GM12874 (cell line): ENCODE results near the gene FANCL.

Source experiments
- TF ChIP-seq, protein P1 (sequence below): IDR thresholded peaks from 2 replicates; pipeline ENCODE4 v1.5.1; 2011; ENCODE audit warnings: low read depth, mild to moderate bottlenecking, control low read depth, low read length, moderate library complexity; ENCODE audit not compliant: insufficient read depth

The FANCL gene

GRCh38 chr2:58241546-58241864 lies 380 bp upstream of the FANCL start:
- TF ChIP-seq, protein P1, sequence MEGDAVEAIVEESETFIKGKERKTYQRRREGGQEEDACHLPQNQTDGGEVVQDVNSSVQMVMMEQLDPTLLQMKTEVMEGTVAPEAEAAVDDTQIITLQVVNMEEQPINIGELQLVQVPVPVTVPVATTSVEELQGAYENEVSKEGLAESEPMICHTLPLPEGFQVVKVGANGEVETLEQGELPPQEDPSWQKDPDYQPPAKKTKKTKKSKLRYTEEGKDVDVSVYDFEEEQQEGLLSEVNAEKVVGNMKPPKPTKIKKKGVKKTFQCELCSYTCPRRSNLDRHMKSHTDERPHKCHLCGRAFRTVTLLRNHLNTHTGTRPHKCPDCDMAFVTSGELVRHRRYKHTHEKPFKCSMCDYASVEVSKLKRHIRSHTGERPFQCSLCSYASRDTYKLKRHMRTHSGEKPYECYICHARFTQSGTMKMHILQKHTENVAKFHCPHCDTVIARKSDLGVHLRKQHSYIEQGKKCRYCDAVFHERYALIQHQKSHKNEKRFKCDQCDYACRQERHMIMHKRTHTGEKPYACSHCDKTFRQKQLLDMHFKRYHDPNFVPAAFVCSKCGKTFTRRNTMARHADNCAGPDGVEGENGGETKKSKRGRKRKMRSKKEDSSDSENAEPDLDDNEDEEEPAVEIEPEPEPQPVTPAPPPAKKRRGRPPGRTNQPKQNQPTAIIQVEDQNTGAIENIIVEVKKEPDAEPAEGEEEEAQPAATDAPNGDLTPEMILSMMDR, result no peak

- TF ChIP-seq, protein P1, result no peak
Observed at GRCh38 chr2:58239243-58239925, 1.7 kb downstream of the FANCL start.

DNA sequence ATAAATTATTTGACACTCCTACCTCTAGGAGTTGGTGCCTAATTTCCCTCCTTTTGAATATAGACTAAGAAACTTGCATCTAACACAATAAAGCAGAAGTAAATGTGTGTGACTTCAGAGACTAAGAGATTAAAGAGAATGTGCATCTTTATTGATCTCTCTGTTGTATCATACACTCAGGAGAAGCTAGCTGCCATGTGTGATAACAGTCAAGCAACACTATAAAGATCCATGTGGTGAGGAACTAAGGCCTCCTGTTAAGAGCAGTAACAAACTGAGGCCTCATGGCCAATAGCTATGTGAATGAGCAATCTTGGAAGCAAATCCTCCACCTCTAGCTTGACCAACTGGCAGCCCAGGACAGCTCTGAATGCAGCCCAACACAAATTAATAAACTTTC lies 3.4 kb downstream of the FANCL start:
- TF ChIP-seq, protein P1, result no peak

GRCh38 chr2:58235984-58236383 lies 5.1 kb downstream of the FANCL start:
- TF ChIP-seq, protein P1, result no peak

GRCh38 chr2:58235170-58235569 lies 6.0 kb downstream of the FANCL start:
- TF ChIP-seq, protein P1, result no peak

GRCh38 chr2:58228299-58228698 lies 12.8 kb downstream of the FANCL start:
- TF ChIP-seq, protein P1, result no peak

DNA sequence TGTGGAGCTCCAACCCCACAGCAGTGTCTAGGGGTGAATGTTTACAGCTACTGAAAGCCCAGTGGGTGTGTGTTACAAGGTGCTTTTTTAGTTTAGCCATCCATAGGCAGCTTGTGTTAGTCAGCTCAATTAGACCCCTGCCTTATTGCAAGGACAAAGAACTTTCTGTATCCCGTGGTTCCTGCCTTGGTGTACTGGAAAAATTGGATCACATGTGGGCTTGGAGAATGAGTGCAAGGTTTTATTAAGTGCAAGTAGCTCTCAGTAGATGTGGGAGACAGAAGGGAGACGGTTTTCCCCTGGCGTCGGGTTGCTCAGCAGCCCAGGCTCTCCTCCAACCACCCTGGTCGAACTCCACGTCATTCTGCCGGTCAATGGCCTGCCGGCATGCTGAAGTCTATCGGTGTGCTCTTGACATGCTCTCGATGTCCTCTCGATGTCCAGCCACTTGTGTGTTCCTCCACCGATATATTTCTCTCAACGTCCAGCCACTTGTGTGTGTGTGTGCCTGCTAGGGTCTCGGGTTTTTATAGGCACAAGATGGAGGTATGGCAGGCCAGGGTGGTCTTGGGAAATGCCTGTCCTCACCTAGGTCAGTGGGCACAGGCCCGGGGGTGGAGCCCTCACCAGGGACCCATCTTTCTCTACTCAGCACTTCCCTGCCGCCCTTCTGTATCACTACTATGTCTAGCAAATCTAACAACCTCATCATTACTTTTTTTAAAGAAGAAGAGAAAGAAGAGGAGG lies 13.8 kb downstream of the FANCL start:
- TF ChIP-seq, protein P1, result no peak
